Measurements from ENCODE around the gene LITAF.

DNA sequence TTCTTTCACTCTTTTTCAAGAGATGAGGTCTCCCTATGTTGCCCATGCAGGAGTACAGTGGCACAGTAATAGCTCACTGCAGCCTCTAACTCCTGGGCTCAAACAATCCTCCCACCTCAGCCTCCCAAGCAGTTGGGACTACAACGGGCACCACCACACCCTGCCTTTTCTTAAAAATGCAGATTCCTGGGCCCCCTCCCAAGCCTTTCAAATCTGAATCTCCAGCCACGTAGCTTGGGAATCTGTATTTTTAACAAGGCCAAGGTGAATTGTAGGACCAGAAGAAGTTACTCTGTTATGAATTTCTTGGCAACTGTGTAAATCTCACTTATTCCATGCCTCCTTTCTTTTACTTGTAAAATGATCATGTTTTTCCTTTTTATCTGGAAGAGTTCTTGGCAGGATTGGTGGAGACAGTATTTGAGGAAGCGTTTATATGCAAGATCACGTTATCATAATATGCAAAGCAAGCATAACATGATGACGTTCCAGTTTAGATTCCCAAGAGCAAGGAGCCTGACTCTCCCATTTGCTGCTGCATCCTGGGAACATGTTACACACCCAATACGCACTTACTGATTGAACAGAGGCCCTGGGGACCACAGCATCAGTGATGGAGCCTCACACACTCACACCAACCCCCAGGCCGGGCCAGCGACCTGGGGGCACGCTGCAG is 44.5 kb downstream of the LITAF start:
- TF ChIP-seq SUZ12 (IDR thresholded peaks at IDR 0.05; ENCODE audit: extremely low read depth, insufficient read depth, insufficient read length) = no peak
- no peak for TF ChIP-seq ZNF274 (IDR thresholded peaks at IDR 0.05; ENCODE audit: low read depth, low read length)
- no peak for TF ChIP-seq YY1 (IDR thresholded peaks at IDR 0.05; ENCODE audit: insufficient read depth, insufficient read length)
